GM12878 (cell line): ENCODE results near the gene MAN1B1. TPM values are rescaled to one million over a fixed set of nuclear protein-coding genes. Genes with fewer than 3 reads are reported as not detected.

ENCODE experiments used
- ATAC-seq: fragments of 200-7000 bp; cut with Tn5 transposase; 3 replicates; pipeline ENCODE4 v1.9.1; 2020; ENCODE audit warnings: mild to moderate bottlenecking, moderate library complexity
- BruUV-seq: library from RNA; stranded (reverse); fragments of 400-500 nt; replicated peaks from 2 replicates; lab custom pipeline; 2021; lab: Mats Ljungman, UMichigan
- CTCF ChIA-PET: fragments of 300-600 bp; sonication (Branson Sonifier 250); formaldehyde crosslinking; extraction: SDS; loops from one replicate; lab custom pipeline; 2021; ENCODE audit warnings: inconsistent platforms; lab: Yijun Ruan, JAX
- POLR2A ChIA-PET: fragments of 350-600 bp; formaldehyde crosslinking; extraction: SDS; loops from one replicate; lab custom pipeline; 2021; ENCODE audit warnings: inconsistent platforms; lab: Charles Lee
- RAD21 ChIA-PET: fragments of 300-600 bp; sonication (Branson Sonifier 250); formaldehyde crosslinking; loops from one replicate; lab custom pipeline; 2023; ENCODE audit warnings: antibody characterized with exemption; ENCODE audit not compliant: unreplicated experiment; lab: Charles Lee
- SMC1A ChIA-PET: fragments of 300-600 bp; sonication (Branson Sonifier 250); formaldehyde crosslinking; loops from one replicate; lab custom pipeline; 2023; ENCODE audit not compliant: unreplicated experiment, uncharacterized antibody; lab: Charles Lee
- DNase-seq: peaks from one replicate; pipeline ENCODE4 v3.0.0-alpha.2; 2011; ENCODE audit warnings: low read depth, low spot score
- FAIRE-seq: peaks from 3 replicates; lab custom pipeline; 2011; peaks lifted over from hg19 to GRCh38; lab: Jason Lieb, UNC
- H2AFZ ChIP-seq: 2 replicates; pipeline ENCODE4 v1.6.0; 2011; ENCODE audit warnings: low read depth, low read length, control low read depth; ENCODE audit not compliant: control insufficient read depth
- H3K27ac ChIP-seq: 2 replicates; pipeline ENCODE4 v1.5.1; 2011; ENCODE audit warnings: control low read depth; ENCODE audit not compliant: control insufficient read depth, insufficient read depth
- H3K27me3 ChIP-seq, 2 experiments: replicated peaks in 1 of 2; 2 replicates each; pipeline versions ENCODE4 v1.6.0 to v1.6.1; 2011; ENCODE audit warnings: low read length in 1 of 2; ENCODE audit not compliant: control insufficient read depth in 2 of 2, insufficient read depth in 2 of 2
- H3K36me3 ChIP-seq, 2 experiments: 2 replicates each; pipeline ENCODE4 v1.5.1; 2011; ENCODE audit warnings: low read length in 1 of 2; ENCODE audit not compliant: control insufficient read depth in 2 of 2, insufficient read depth in 2 of 2
- H3K4me1 ChIP-seq: 2 replicates; pipeline ENCODE4 v1.6.1; 2011; ENCODE audit warnings: mild to moderate bottlenecking, low read length, moderate library complexity, mixed read lengths; ENCODE audit not compliant: control insufficient read depth, insufficient read depth
- H3K4me2 ChIP-seq: 2 replicates; pipeline ENCODE4 v1.6.0; 2011; ENCODE audit warnings: control low read depth; ENCODE audit not compliant: control insufficient read depth, insufficient read depth
- H3K4me3 ChIP-seq: fragments of 200-600 bp; sonication (generic); 2 replicates; pipeline ENCODE4 v1.5.1; 2016
- H3K79me2 ChIP-seq: 2 replicates; pipeline ENCODE4 v1.6.0; 2011; ENCODE audit warnings: low read length; ENCODE audit not compliant: control insufficient read depth, insufficient read depth
- H3K9ac ChIP-seq: 2 replicates; pipeline ENCODE4 v1.8.0; 2011; ENCODE audit warnings: low read length, control low read depth, mixed read lengths; ENCODE audit not compliant: control insufficient read depth, insufficient read depth
- H3K9me3 ChIP-seq: replicated peaks from 3 replicates; pipeline ENCODE4 v1.5.1; 2011; ENCODE audit warnings: mild to moderate bottlenecking, low read length; ENCODE audit not compliant: control insufficient read depth, insufficient read depth
- H4K20me1 ChIP-seq: 2 replicates; pipeline ENCODE4 v1.6.0; 2011; ENCODE audit not compliant: control insufficient read depth, insufficient read depth
- BRCA1 ChIP-seq: IDR thresholded peaks from 2 replicates; pipeline ENCODE4 v1.6.1; 2011; ENCODE audit warnings: low read depth, low read length, improper control_type of control experiment
- CBX3 ChIP-seq: fragments of 200-600 bp; sonication (generic); IDR thresholded peaks from 2 replicates; pipeline ENCODE4 v1.6.1; 2016; ENCODE audit warnings: low read depth, borderline replicate concordance
- CHD1 ChIP-seq: IDR thresholded peaks from 2 replicates; pipeline ENCODE4 v1.6.1; 2012; ENCODE audit warnings: low read depth, low read length, improper control_type of control experiment
- ETV6 ChIP-seq, 2 experiments: fragments of 450-650 bp in 1 of 2; IDR thresholded peaks in 1 of 2; conservative IDR thresholded peaks in 1 of 2; 2 replicates each; pipeline ENCODE4 v1.6.1; 2014; ENCODE audit warnings: antibody characterized with exemption in 1 of 2, borderline replicate concordance in 1 of 2, low read depth in 1 of 2, mild to moderate bottlenecking in 1 of 2, moderate library complexity in 1 of 2
- HCFC1 ChIP-seq: fragments of 150-350 bp; IDR thresholded peaks from 2 replicates; pipeline ENCODE4 v1.6.1; 2014; ENCODE audit warnings: low read length
- MEF2A ChIP-seq: IDR thresholded peaks from 2 replicates; pipeline ENCODE4 v1.6.1; 2011; ENCODE audit warnings: low read depth, mild to moderate bottlenecking, low read length, moderate library complexity; ENCODE audit not compliant: insufficient read depth
- NFXL1 ChIP-seq: fragments of 450-650 bp; IDR thresholded peaks from 2 replicates; pipeline ENCODE4 v1.6.1; 2017; ENCODE audit warnings: antibody characterized with exemption, mild to moderate bottlenecking, borderline replicate concordance
- POLR2AphosphoS2 ChIP-seq: IDR thresholded peaks from 2 replicates; pipeline ENCODE4 v1.6.1; 2011; ENCODE audit warnings: low read depth, mild to moderate bottlenecking, low read length, improper control_type of control experiment, moderate library complexity
- RAD21 ChIP-seq: IDR thresholded peaks from 2 replicates; pipeline ENCODE4 v1.6.1; 2011; ENCODE audit warnings: mild to moderate bottlenecking, low read depth, low read length, moderate library complexity; ENCODE audit not compliant: insufficient read depth
- ZBED1 ChIP-seq: IDR thresholded peaks from 2 replicates; pipeline ENCODE4 v1.6.1; 2016; ENCODE audit warnings: borderline replicate concordance
- ZZZ3 ChIP-seq: IDR thresholded peaks from 2 replicates; pipeline ENCODE4 v1.6.1; 2011; ENCODE audit warnings: low read depth; ENCODE audit not compliant: control insufficient read depth, insufficient read length
- WGBS: methylation state at CpG from one replicate; pipeline ENCODE4 v1.1.6; 2016; ENCODE audit warnings: low lambda C conversion rate; ENCODE audit not compliant: insufficient replicate concordance, insufficient coverage; ENCODE audit errors: missing lambda C conversion rate; 5-methylcytosine and 5-hydroxymethylcytosine counted together
- in situ Hi-C: fragments of 300-500 bp; cut with MboI; formaldehyde crosslinking; loops from 9 replicates; pipeline ENCODE4 v1.14.3; 2018; ENCODE audit warnings: mixed read lengths
- intact Hi-C: fragments of 100-400 bp; cut with micrococcal nuclease; formaldehyde crosslinking; loops from one replicate; pipeline ENCODE4 v1.14.2; 2022; ENCODE audit not compliant: unreplicated experiment
- polyA plus RNA-seq, 11 experiments: library from polyadenylated mRNA; depleted of rRNA in 4 of 11; unstranded in 6 of 11; stranded (reverse) in 5 of 11; fragments of >200 nt; fragmentation: Nextera tagmentation in 4 of 11; fragmentation: Illumina TruSeq in 1 of 11; extraction: Ambion mirVana in 4 of 11; extraction: Trizol in 1 of 11; gene quantifications; 1 replicate in 1 of 11; 2 replicates in 10 of 11; pipeline versions ENCODE4 v1.2.1 to v1.2.3, GENCODE V29; 2011 to 2016; ENCODE audit warnings: inconsistent platforms in 2 of 11, missing spikeins in 2 of 11, low read depth in 1 of 11
- total RNA-seq, 4 experiments: library from RNA; depleted of rRNA in 3 of 4; stranded (reverse); fragments of >200 nt in 3 of 4; fragmentation: Illumina TruSeq in 1 of 4; extraction: Trizol in 1 of 4; gene quantifications; 2 replicates each; pipeline versions ENCODE4 v1.2.1 to v1.2.3, GENCODE V29; 2013 to 2021
- TF ChIP-seq, protein P1 (sequence below): fragments of 450-650 bp; IDR thresholded peaks from 2 replicates; pipeline ENCODE4 v1.6.1; 2016; ENCODE audit warnings: mild to moderate bottlenecking, moderate library complexity, borderline replicate concordance
- TF ChIP-seq, protein P2 (sequence below): IDR thresholded peaks from 2 replicates; pipeline ENCODE4 v1.6.1; 2012; ENCODE audit warnings: low read depth, low read length, improper control_type of control experiment

The MAN1B1 gene
- total and polyA plus RNA-seq, 10 of the 15 experiments (the other 5 are each of a cell fraction or from before 2014, with no cell fraction given): 0.71 to 34.1 (median 22.7) TPM

DNA sequence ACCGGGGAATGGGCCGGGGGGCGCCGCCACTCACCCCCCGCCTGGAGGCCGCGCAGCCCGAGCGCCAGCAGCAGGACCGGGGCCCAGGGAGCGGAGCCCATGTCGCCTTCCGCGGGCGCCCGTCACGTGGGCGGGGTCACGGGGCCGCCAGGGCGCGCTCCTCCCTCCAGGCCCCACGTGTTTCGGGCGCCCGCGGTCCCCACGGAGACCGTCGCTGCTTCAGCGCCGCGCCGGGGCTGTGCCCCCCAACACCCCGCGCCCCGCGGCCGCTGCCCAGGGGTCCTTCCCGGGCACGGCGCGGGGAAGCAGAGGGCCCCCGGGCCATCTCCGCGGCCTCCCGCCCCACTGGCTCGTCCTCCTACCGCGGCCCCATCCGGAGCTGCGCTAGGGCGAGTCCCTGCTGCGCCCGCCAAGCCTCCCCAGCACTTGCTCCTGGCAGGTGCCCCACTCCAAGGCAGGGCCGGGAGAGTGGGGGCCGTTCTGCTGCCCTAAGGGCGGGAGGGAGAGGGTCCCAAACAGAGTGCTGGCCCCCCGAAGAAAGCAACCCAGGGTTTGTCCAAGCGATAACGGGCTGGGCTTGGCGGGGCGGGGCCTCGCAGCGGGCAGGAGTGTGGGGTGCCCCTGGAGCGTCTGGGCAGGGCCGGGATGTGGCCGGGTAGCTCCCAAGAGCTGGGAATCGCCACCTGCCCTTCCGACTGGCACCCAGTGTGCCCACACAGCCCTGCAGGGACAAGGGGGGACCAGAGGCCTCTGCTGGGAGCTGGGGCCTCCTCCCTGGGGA, 28.0 kb downstream of the MAN1B1 start, which contains the start of gene DPP7 (continued):
- no peak for TF ChIP-seq ZZZ3
- TF ChIP-seq MEF2A: no peak
- TF ChIP-seq ZBED1: no peak
- no peak for TF ChIP-seq CHD1
- TF ChIP-seq ETV6 (conservative IDR thresholded peaks at IDR 0.05 in 1 of 2, IDR thresholded peaks at IDR 0.05 in 1 of 2; ENCODE audit: borderline replicate concordance in 1 of 2, low read depth in 1 of 2): no peak
- TF ChIP-seq NFXL1: no peak
- TF ChIP-seq RAD21: no peak
- TF ChIP-seq HCFC1: no peak
- no peak for TF ChIP-seq POLR2AphosphoS2

DNA sequence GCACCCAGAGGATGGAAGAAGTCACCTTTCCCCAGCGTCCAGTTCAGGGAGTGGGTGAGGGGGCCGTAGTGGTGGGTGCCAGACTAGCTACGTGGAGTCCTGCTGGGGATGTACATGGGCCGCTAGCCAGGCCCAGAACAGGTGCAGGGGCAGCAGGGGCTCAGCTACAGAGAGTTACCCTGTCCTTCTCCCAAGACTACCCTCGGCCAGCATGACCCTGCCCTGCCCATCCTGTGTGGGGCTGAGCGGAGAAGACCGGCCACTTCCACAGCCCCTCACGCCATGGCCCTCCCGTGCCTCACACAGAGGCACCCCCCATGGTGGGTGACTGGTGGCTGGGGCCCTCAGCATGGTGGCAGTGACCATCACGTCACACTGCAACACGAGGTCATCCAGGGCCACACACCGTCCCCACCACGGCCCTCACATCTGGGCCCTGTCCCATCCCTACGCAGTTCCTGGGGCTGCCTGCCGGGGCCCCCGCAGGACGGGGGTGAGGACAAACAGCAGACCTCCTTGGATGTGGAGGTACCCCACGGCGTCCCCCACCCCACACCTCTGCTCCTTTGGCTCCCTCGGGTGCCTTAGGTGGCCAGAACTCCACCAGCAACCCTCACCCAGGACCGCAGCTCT, 28.7 kb downstream of the MAN1B1 start:
- no peaks in the 10 kb centered on the region for H4K20me1 ChIP-seq
- no peak for FAIRE-seq
- H3K4me1 ChIP-seq: peaks cover 6% of the 10 kb centered on the region
- POLR2A ChIA-PET: interaction anchor here (1.1 to 1.5 kb wide), 4 partner anchors 12 to 119 kb away, joined by 3 to 16 read pairs (median 4); partner anchors contain the start of gene MAN1B1
- H3K36me3 ChIP-seq: peaks cover 4 to 12% of the 10 kb centered on the region in 2 experiments; a peak in 3 of 4 replicates
- WGBS: 78% methylated on average over 21 of the region's 21 CpGs
- BruUV-seq: no TSS peak
- intact Hi-C loops (loop anchor here (5.0 kb wide), 2 partner anchors 37 to 48 kb away; no protein-coding TSS in a partner anchor), in situ Hi-C loops (no loop called here)
- RAD21 ChIA-PET: interaction anchor here (0.7 to 1.4 kb wide), 9 partner anchors 20 to 121 kb away, joined by 3 to 9 read pairs (median 4); partner anchors contain the start of genes MAN1B1 and RNF224
- H3K27me3 ChIP-seq: no peaks in the 10 kb centered on the region
- CTCF ChIA-PET: interaction anchor here (0.6 to 1.8 kb wide), 7 partner anchors 20 to 167 kb away, joined by 3 to 7 read pairs (median 6); partner anchors contain the start of gene RNF224
- H2AFZ ChIP-seq: no peak overlapping the region
- ATAC-seq: no peak
- H3K9me3 ChIP-seq: no peaks in the 10 kb centered on the region
- peaks cover 2% of the 10 kb centered on the region for H3K79me2 ChIP-seq
- no peak overlapping the region; the same call in 1 of the 2 replicates for H3K9ac ChIP-seq
- no peak for DNase-seq
- SMC1A ChIA-PET: interaction anchor here (0.8 to 1.3 kb wide), 5 partner anchors 18 to 112 kb away, joined by 3 to 5 read pairs (median 3); partner anchors contain the start of gene RNF224
- peak overlapping the region; percentile 82; the same call in 1 of the 2 replicates for H3K4me2 ChIP-seq
- no peak overlapping the region for H3K27ac ChIP-seq
- H3K4me3 ChIP-seq: no peak overlapping the region
- TF ChIP-seq, protein P1, sequence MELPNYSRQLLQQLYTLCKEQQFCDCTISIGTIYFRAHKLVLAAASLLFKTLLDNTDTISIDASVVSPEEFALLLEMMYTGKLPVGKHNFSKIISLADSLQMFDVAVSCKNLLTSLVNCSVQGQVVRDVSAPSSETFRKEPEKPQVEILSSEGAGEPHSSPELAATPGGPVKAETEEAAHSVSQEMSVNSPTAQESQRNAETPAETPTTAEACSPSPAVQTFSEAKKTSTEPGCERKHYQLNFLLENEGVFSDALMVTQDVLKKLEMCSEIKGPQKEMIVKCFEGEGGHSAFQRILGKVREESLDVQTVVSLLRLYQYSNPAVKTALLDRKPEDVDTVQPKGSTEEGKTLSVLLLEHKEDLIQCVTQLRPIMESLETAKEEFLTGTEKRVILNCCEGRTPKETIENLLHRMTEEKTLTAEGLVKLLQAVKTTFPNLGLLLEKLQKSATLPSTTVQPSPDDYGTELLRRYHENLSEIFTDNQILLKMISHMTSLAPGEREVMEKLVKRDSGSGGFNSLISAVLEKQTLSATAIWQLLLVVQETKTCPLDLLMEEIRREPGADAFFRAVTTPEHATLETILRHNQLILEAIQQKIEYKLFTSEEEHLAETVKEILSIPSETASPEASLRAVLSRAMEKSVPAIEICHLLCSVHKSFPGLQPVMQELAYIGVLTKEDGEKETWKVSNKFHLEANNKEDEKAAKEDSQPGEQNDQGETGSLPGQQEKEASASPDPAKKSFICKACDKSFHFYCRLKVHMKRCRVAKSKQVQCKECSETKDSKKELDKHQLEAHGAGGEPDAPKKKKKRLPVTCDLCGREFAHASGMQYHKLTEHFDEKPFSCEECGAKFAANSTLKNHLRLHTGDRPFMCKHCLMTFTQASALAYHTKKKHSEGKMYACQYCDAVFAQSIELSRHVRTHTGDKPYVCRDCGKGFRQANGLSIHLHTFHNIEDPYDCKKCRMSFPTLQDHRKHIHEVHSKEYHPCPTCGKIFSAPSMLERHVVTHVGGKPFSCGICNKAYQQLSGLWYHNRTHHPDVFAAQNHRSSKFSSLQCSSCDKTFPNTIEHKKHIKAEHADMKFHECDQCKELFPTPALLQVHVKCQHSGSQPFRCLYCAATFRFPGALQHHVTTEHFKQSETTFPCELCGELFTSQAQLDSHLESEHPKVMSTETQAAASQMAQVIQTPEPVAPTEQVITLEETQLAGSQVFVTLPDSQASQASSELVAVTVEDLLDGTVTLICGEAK: no peak
- TF ChIP-seq BRCA1 (no peak), CBX3 (no peak)
- TF ChIP-seq, protein P2, sequence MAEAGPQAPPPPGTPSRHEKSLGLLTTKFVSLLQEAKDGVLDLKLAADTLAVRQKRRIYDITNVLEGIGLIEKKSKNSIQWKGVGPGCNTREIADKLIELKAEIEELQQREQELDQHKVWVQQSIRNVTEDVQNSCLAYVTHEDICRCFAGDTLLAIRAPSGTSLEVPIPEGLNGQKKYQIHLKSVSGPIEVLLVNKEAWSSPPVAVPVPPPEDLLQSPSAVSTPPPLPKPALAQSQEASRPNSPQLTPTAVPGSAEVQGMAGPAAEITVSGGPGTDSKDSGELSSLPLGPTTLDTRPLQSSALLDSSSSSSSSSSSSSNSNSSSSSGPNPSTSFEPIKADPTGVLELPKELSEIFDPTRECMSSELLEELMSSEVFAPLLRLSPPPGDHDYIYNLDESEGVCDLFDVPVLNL: no peak
